Coronary artery (tissue), 2 donors: Measurements from ENCODE around the gene TBX1.

Experiments
- DNase-seq: peaks from one replicate; pipeline ENCODE4 v3.0.0-alpha.2; 2017; ENCODE audit warnings: low spot score
- H3K27ac ChIP-seq, 2 donors: fragments of 200-600 bp; sonication (generic); one replicate each; pipeline ENCODE4 v1.5.1; 2016 to 2019
- H3K4me3 ChIP-seq: fragments of 200-600 bp; sonication (generic); 2 replicates; pipeline ENCODE4 v1.5.1; 2016; ENCODE audit warnings: mild to moderate bottlenecking, moderate library complexity
- TF ChIP-seq, protein P1 (sequence below): fragments of 200-600 bp; sonication (generic); IDR thresholded peaks from one replicate; pipeline ENCODE4 v1.5.1; 2019; ENCODE audit warnings: antibody characterized with exemption

Gene TBX1

DNA sequence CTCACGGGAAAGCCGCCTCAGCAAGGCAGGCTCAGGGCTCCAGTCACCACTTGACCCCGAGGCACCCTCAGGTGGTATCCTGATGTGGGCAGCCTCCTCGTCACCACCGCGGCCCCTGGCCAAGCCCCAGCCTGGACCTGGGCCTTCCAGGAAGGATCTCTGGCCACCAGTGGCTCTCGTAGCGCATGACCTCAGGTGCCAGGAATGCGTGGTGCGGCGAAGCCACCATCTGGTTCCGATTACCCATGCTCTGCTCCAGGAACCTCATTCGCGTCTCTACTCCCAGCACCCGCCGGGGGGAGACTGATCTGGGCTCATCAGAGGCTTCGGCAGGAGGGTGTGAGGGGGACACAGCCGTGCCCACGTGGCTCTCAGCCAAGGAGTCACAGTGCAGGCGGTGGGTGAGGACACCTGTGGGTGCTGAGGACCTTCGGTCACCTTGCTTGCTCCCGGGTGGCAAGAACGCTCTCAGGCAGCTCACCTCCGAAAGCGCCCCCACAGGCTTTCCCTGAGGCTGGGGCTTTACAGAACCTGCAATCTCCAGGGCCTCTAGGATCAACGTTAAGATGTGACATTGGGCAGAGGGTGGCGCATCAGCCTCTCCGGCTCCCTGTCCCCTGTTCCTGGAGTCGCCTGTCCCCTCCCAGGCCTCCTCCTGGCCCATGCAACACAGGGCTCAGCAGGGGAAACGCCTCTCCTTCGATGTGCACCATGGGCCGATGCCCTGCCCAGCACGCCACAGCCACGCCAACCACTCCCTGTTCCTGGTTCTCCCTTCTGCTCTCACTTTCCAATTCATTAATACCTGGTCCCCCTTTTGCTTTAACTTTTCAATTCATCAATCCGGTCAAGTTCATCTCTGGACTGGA lies 39.0 kb downstream of the TBX1 start:
- Histone ChIP-seq H3K4me3 (no peak overlapping the region), H3K27ac (no peak overlapping the region)
- DNase-seq: no peak
- TF ChIP-seq, protein P1, sequence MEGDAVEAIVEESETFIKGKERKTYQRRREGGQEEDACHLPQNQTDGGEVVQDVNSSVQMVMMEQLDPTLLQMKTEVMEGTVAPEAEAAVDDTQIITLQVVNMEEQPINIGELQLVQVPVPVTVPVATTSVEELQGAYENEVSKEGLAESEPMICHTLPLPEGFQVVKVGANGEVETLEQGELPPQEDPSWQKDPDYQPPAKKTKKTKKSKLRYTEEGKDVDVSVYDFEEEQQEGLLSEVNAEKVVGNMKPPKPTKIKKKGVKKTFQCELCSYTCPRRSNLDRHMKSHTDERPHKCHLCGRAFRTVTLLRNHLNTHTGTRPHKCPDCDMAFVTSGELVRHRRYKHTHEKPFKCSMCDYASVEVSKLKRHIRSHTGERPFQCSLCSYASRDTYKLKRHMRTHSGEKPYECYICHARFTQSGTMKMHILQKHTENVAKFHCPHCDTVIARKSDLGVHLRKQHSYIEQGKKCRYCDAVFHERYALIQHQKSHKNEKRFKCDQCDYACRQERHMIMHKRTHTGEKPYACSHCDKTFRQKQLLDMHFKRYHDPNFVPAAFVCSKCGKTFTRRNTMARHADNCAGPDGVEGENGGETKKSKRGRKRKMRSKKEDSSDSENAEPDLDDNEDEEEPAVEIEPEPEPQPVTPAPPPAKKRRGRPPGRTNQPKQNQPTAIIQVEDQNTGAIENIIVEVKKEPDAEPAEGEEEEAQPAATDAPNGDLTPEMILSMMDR: no peak

DNA sequence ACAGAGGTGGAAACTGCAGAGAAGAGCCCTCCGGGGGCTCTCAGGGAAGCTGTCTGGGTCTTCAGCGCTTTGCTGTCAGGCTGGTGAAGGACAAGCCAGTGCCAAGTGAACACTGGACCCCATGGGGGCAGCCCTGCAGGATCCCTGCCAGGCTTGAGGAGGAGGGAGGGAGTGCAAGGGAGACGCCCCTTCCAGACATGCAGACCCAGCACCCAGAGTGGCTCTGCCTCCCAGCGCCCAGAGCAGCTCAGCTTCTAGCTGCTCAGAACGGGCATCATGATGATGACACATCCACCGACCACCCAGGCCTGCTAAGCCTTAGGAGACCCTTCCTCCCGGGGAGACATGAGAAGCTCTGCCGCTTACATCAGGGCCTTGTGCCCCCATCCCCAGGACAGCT lies 39.7 kb downstream of the TBX1 start:
- TF ChIP-seq, protein P1: no peak
- no peak overlapping the region for H3K27ac ChIP-seq
- no peak for DNase-seq
- H3K4me3 ChIP-seq: no peak overlapping the region

DNA sequence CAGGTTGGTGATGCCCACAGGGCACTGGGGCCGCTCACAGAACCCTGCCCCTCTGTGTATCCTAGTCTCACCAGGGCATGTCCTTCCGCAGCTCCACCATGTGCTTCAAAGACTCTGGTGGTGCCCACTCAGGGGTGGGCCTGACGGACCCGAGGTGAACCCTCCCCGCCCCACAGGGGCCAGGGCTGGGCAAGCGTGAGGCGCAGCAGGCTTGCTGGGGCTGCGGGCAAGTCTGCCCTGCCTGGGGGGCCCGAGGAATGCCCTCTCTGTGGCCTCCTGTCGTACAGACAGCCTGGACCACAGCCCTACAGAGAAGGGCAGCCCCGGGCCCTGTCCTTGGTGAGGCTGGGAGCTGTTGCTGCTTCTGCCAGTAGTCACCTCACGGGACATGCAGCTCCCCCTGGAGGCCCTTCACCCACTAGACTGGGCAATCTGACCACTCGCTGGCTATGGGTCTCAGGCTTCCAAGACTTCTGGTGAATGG lies 40.2 kb downstream of the TBX1 start:
- no peak for DNase-seq
- H3K27ac ChIP-seq: no peak overlapping the region
- TF ChIP-seq, protein P1: no peak
- no peak overlapping the region for H3K4me3 ChIP-seq

DNA sequence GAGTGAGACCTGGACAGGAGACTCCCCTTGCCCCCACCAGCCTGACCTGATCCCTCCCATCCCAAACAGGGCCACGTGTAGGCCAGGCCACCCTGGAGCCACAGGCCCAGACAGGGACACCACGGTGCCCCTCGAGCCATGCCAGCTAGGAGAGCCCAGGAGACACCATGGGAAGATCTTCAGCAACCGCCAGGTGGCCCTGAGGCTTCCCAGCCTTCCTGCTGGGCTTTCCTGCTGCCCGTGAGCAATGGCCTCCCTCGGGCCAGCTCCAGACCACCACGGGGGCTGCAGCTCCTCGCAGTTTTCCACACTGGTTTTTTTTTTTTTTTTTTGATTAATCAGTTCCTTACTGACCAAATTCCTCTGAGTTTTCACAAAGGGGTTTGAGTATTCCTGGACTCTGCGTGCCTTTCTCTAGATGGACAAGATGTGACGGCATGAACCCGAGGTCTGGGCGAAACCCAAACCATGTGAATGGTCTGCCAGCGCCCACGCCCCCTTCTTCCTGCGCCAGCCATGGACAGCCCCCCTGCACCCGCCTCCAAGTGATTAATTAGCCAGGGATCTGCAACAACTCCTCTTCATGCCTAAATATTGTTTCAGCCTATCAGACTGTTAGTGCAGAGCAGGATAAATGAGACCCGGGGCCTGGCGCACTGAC lies 40.9 kb downstream of the TBX1 start:
- Histone ChIP-seq H3K27ac (no peak overlapping the region), H3K4me3 (no peak overlapping the region)
- DNase-seq: no peak
- TF ChIP-seq, protein P1: no peak

DNA sequence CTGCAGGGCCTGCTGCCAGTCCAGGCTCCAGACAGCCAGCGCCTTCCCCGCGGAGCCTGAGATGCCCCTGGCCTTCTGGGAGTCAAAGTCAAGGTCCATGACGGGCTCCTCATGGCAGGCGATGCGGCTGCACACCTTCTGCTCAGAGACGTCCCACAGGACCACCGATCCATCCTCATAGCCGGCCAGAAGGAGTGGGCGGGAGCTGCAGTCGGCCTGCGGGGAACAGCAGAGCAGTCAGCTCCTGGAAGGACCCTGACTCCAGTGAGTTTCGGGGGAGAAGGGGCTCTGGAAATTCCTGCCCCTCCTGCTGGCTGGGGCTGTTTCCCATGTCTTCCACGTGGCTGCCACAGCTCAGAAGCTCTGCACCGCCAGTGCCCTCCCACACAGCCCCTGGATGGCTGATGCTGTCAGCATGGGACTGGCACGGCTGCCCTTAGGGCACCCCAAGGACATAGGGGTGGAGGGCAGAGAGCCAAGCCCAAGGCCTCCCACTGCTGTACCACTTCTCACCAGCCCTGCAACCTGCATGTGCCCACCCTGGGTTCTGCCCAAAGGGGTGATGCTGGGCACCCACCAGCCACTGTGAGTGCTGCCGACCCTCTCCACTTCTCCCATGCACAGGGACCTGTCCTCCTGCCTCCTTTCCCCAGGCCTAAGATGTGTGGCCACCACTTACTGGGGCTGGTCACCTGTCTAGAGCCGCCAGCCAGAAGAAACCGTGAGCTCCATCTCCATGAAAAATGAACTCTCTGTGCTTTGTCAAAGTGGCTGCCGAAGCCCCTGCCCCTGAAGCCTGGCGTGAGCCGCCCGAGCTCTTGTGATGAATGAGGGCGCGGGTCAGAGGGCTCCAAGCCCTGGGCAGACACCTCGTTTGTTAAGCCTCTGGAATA lies 41.7 kb downstream of the TBX1 start:
- no peak overlapping the region for H3K27ac ChIP-seq
- DNase-seq: no peak
- TF ChIP-seq, protein P1: no peak

DNA sequence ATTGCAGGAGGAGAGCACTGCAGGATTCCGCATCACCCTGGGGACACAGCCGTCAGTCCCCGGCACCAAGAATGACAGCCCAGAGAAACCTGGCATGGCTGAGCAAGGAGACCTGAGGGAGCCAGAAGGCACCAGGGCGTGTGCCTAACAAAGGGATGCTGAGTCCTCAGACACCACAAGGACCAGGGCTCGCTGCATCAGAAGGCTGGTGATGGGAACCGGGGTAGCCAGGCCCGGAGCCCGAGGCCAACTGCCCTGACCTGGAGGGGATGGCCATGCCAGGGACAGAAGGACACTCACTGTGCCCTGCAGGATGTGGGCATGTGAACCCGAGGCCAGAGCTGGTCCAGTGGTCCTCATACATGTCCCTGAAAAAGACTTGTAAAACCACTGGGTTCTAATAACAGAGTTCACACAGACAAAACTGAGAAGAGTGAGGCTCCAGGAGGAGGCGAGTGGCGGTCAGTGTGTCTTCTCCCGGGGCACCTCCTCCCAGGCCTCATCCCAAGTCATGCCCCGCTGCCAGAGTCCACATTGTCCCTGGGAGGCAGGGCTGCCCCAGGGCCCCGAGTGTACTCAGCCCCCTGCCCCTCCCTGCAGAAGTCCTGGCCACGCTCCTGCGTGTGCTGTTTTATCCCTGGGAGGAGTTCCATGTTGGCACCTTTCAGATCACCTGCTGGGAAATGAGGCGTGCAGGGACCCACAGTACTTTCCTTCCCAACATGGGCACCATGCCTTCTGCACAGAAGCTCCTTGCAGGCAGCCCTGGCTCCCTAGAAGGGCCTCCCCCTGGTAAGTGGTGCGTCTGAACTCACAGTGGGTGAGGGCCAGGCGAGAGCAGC lies 42.5 kb downstream of the TBX1 start:
- no peak for DNase-seq
- Histone ChIP-seq H3K27ac (no peak overlapping the region), H3K4me3 (no peak overlapping the region)
- TF ChIP-seq, protein P1: no peak

More for the DNA sequence above, 41.7 kb downstream of the TBX1 start:
- H3K4me3 ChIP-seq: no peak overlapping the region
